Spleen (tissue), 7 donors: ENCODE measurements around the gene FAM222B.
"Not testable (repeated sequence)": the region's sequence is repeated elsewhere in the genome, so short reads cannot be mapped to it uniquely, and the experiment has no call there.

Source experiments
- CTCF ChIP-seq, 11 experiments: fragments of 200-600 bp in 7 of 11; fragments of 450-650 bp in 4 of 11; sonication (generic) in 4 of 11; IDR thresholded peaks in 8 of 11; conservative IDR thresholded peaks in 3 of 11; 1 replicate in 7 of 11; 2 replicates in 4 of 11; pipeline versions ENCODE4 v1.4.0 to v1.8.0; 2016 to 2021; ENCODE audit warnings: antibody characterized with exemption in 11 of 11, inconsistent platforms in 4 of 11, mild to moderate bottlenecking in 1 of 11
- POLR2A ChIP-seq, 3 donors: fragments of 450-650 bp; IDR thresholded peaks; one replicate each; pipeline ENCODE4 v1.5.1; 2017; ENCODE audit warnings: antibody characterized with exemption in 3 of 3, mild to moderate bottlenecking in 1 of 3
- POLR2AphosphoS5 ChIP-seq, 3 donors: sonication (generic); formaldehyde crosslinking; IDR thresholded peaks; one replicate each; pipeline ENCODE4 v1.5.1; 2017; ENCODE audit warnings: antibody characterized with exemption in 3 of 3
- donor health status: DM: no; HTN: no; CAD: no; lungs with moderate emphysema.
- donor health status: DM: no; HTN: no; CAD: no.
- donor health status: DM: no; HTN: no; CAD: no.

GRCh38 chr17:28779601-28780000, 63.0 kb downstream of the FAM222B start:
- TF ChIP-seq POLR2A (IDR thresholded peaks at IDR 0.05); CTCF (IDR thresholded peaks at IDR 0.05 in 8 of 11, conservative IDR thresholded peaks at IDR 0.05 in 3 of 11); POLR2AphosphoS5 (IDR thresholded peaks at IDR 0.05): not testable (repeated sequence)
